Measurements from ENCODE around the gene IFT80. TPM values are rescaled to one million over a fixed set of nuclear protein-coding genes. Genes with fewer than 3 reads are reported as not detected.
A peak's percentile ranks its signal among the peaks of the same experiment; 100 is the strongest.

IFT80 gene
- total RNA-seq, 1 donor from 2014 or later: 32.7 TPM

DNA sequence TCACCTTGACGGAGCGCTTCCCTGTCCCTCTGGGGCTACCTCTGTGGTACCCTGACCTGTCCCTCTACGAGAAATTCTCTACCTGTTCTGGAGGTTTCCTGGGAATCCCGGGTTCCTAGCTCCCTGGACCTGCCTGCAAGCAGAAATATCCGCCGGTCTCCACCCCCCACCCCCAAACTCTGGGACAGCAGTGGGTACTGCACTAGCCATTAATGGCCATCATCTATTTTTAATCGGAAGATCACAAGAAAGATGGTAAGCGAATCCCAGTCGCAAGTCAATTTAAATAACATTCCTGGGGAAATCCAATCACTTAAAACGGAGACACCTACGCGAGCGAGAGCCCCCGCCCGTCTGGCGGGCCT is 174.2 kb downstream of the IFT80 start:
- TF ChIP-seq, protein P1, sequence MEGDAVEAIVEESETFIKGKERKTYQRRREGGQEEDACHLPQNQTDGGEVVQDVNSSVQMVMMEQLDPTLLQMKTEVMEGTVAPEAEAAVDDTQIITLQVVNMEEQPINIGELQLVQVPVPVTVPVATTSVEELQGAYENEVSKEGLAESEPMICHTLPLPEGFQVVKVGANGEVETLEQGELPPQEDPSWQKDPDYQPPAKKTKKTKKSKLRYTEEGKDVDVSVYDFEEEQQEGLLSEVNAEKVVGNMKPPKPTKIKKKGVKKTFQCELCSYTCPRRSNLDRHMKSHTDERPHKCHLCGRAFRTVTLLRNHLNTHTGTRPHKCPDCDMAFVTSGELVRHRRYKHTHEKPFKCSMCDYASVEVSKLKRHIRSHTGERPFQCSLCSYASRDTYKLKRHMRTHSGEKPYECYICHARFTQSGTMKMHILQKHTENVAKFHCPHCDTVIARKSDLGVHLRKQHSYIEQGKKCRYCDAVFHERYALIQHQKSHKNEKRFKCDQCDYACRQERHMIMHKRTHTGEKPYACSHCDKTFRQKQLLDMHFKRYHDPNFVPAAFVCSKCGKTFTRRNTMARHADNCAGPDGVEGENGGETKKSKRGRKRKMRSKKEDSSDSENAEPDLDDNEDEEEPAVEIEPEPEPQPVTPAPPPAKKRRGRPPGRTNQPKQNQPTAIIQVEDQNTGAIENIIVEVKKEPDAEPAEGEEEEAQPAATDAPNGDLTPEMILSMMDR (IDR thresholded peaks at IDR 0.05; ENCODE audit: partially characterized antibody, unreplicated experiment): no peak
- Mint-ChIP-seq H3K9me3 (ENCODE audit: unreplicated experiment) (no peaks in the 10 kb centered on the region), H3K36me3 (ENCODE audit: unreplicated experiment) (no peaks in the 10 kb centered on the region), H3K4me1 (ENCODE audit: low read depth, unreplicated experiment) (peaks cover 3% of the 10 kb centered on the region), H3K4me3 (ENCODE audit: unreplicated experiment) (peak overlapping the region; percentile 83), H3K27ac (ENCODE audit: unreplicated experiment) (peak overlapping the region; percentile 62), H3K27me3 (ENCODE audit: unreplicated experiment) (peaks cover 11% of the 10 kb centered on the region)
- DNase-seq: no peak

DNA sequence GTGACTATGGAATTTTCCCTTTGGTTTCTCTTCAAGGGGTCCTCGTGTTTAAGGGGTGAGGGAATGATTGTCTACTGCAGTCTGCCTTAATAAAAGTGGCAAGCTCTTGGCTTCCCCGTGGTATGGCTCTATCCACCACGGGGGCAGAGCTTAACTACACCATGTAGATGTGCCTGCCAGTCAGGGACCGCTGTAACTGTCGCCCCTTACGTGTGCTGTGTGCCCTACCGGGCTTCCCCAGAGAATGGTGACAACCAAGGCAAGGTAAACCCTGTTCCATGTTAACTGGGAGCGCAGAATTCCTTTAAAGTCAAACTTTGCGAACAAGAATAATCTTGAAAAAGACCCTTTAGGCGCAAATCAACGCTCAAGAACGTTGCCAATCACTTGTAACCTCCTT is 174.8 kb downstream of the IFT80 start:
- peaks cover 3% of the 10 kb centered on the region for H3K4me1 Mint-ChIP-seq (ENCODE audit: low read depth, unreplicated experiment)
- DNase-seq: no peak
- H3K9me3 Mint-ChIP-seq (ENCODE audit: unreplicated experiment): no peaks in the 10 kb centered on the region
- H3K4me3 Mint-ChIP-seq (ENCODE audit: unreplicated experiment): no peak overlapping the region
- TF ChIP-seq, protein P1 (IDR thresholded peaks at IDR 0.05; ENCODE audit: partially characterized antibody, unreplicated experiment): no peak
- no peak overlapping the region for H3K27ac Mint-ChIP-seq (ENCODE audit: unreplicated experiment)
- H3K27me3 Mint-ChIP-seq (ENCODE audit: unreplicated experiment): peaks cover 11% of the 10 kb centered on the region
- H3K36me3 Mint-ChIP-seq (ENCODE audit: unreplicated experiment): no peaks in the 10 kb centered on the region

DNA sequence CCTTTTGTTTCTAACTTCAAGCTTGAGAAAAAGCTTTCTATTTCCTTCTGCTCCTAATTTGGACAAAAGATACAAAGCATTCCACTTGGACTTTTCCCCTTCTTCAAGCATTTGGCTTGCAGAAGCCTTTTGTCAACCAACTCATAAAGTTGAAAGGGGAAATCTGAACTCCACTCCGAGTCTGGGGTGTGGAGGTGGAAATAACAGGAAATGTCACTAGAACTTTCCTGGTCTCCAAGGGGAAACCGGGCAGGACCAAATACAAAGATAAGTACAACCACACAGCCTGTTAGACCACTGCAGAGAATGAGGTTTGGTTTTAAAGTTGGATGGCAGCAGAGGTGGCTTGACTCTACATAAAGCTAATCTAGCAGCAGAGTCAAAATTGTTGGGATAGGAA is 178.0 kb downstream of the IFT80 start:
- no peak overlapping the region for H3K27ac Mint-ChIP-seq (ENCODE audit: unreplicated experiment)
- H3K36me3 Mint-ChIP-seq (ENCODE audit: unreplicated experiment): no peaks in the 10 kb centered on the region
- no peaks in the 10 kb centered on the region for H3K9me3 Mint-ChIP-seq (ENCODE audit: unreplicated experiment)
- no peak overlapping the region for H3K4me3 Mint-ChIP-seq (ENCODE audit: unreplicated experiment)
- DNase-seq: no peak
- TF ChIP-seq, protein P1 (IDR thresholded peaks at IDR 0.05; ENCODE audit: partially characterized antibody, unreplicated experiment): no peak
- peaks cover 6% of the 10 kb centered on the region for H3K4me1 Mint-ChIP-seq (ENCODE audit: low read depth, unreplicated experiment)
- H3K27me3 Mint-ChIP-seq (ENCODE audit: unreplicated experiment): peaks cover 5% of the 10 kb centered on the region

DNA sequence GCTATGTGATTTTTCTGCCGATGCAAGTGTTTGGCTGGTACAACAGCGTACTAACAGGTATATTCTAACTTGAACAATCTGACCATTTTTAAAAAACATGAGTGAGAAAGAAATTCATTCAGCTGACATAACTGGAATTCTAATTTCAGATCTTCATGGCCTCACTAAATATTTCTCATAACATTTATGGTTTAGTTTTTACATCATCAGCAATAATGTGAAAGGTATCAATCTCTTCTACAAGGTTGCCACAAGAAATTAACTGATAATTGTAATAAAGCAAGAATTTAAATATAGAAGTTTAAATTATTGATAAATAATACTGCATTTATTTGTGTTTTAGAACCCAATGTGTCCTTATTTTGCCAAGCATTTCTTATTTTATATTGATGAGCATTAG is 179.0 kb downstream of the IFT80 start:
- TF ChIP-seq, protein P1 (IDR thresholded peaks at IDR 0.05; ENCODE audit: partially characterized antibody, unreplicated experiment): no peak
- DNase-seq: no peak
- Mint-ChIP-seq H3K9me3 (ENCODE audit: unreplicated experiment) (no peaks in the 10 kb centered on the region), H3K4me3 (ENCODE audit: unreplicated experiment) (no peak overlapping the region), H3K27ac (ENCODE audit: unreplicated experiment) (no peak overlapping the region), H3K27me3 (ENCODE audit: unreplicated experiment) (peaks cover 4% of the 10 kb centered on the region), H3K36me3 (ENCODE audit: unreplicated experiment) (no peaks in the 10 kb centered on the region), H3K4me1 (ENCODE audit: low read depth, unreplicated experiment) (peaks cover 6% of the 10 kb centered on the region)

DNA sequence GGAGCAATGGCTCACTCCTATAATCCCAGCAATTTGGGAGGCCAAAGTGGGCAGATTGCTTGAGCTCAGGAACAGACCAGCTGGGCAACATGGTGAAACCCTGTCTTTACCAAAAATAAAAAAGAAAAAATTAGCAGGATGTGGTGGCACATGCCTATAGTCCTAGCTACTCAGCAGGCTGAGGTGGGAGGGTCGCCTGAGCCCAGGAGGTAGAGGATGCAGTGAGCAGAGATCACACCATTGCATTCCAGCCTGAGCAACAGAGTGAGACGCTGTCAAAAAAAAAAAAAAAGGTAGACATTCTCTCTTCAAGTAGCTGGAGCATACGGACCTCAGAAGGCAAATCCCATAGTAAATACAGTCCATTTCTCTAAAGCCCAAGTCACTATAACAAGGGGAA is 180.9 kb downstream of the IFT80 start:
- H3K27ac Mint-ChIP-seq (ENCODE audit: unreplicated experiment): no peak overlapping the region

More for the DNA sequence above, 180.9 kb downstream of the IFT80 start:
- Mint-ChIP-seq H3K4me3 (ENCODE audit: unreplicated experiment) (no peak overlapping the region), H3K4me1 (ENCODE audit: low read depth, unreplicated experiment) (peaks cover 4% of the 10 kb centered on the region), H3K36me3 (ENCODE audit: unreplicated experiment) (no peaks in the 10 kb centered on the region), H3K27me3 (ENCODE audit: unreplicated experiment) (no peaks in the 10 kb centered on the region), H3K9me3 (ENCODE audit: unreplicated experiment) (no peaks in the 10 kb centered on the region)
- no peak for DNase-seq
- TF ChIP-seq, protein P1 (IDR thresholded peaks at IDR 0.05; ENCODE audit: partially characterized antibody, unreplicated experiment): no peak

Measured in glutamatergic neuron (in vitro differentiated cells).